Motor neuron (in vitro differentiated cells): ENCODE results near the gene GDPD3. TPM values are rescaled to one million over a fixed set of nuclear protein-coding genes. Genes with fewer than 3 reads are reported as not detected.
A peak's percentile ranks its signal among the peaks of the same experiment; 100 is the strongest.

Experiments
- ATAC-seq, 8 experiments: fragments of 200-7000 bp; cut with Tn5 transposase; replicated peaks in 6 of 8; 2 replicates each; pipeline ENCODE4 v1.8.0; 2021; ENCODE audit warnings: mild to moderate bottlenecking in 8 of 8, moderate library complexity in 8 of 8
- H3K27ac ChIP-seq, 2 donors: fragments of 250-450 bp; sonication (Bioruptor Pico); 2 replicates each; pipeline ENCODE4 v1.9.0; 2021; ENCODE audit warnings: antibody characterized with exemption in 2 of 2, mild to moderate bottlenecking in 2 of 2, moderate library complexity in 1 of 2
- H3K4me1 ChIP-seq, 2 donors: fragments of 250-450 bp; sonication (Bioruptor Pico); replicated peaks in 1 of 2; 2 replicates each; pipeline ENCODE4 v1.6.1; 2021; ENCODE audit warnings: antibody characterized with exemption in 2 of 2, mild to moderate bottlenecking in 2 of 2, moderate library complexity in 1 of 2
- H3K4me3 ChIP-seq, 5 donors: fragments of 250-450 bp; sonication (Bioruptor Pico); 2 replicates each; pipeline ENCODE4 v1.9.0; 2021; ENCODE audit warnings: antibody characterized with exemption in 5 of 5, mild to moderate bottlenecking in 5 of 5, moderate library complexity in 4 of 5
- whole genome bisulfite sequencing, 10 experiments: fragments of 450-650 bp; shearing (Covaris generic); methylation state at CpG; one replicate each; pipeline ENCODE4 v1.0.0; 2022; 5-methylcytosine and 5-hydroxymethylcytosine counted together
- in situ Hi-C, 9 experiments: fragments of 400-800 bp; cut with MboI; loops; one replicate each; pipeline ENCODE4 v1.15.0; 2021; ENCODE audit warnings: low sequenced_read_pairs in 9 of 9, low pct_unique_long_range_greater_than_20kb in 2 of 9; ENCODE audit not compliant: unreplicated experiment in 9 of 9
- total RNA-seq, 8 experiments: library from RNA; unstranded; fragments of 300-600 nt; gene quantifications; 2 replicates each; pipeline versions ENCODE4 v1.2.3 to v1.2.4, GENCODE V29; 2022

The GDPD3 gene
- total RNA-seq, 8 experiments from 2014 or later, result 1.1 to 3.0 (median 2.1) TPM

GRCh38 chr16:30088237-30088831, 25.0 kb downstream of the GDPD3 start:
- in situ Hi-C loops, result loop anchor here in 2 of 9 experiments (25.0 kb wide), 2 partner anchors 324 to 549 kb away; partner anchors contain the start of gene ZNF771 (in 2 of the 2)
- ATAC-seq, result no peak
- H3K4me1 ChIP-seq, result peaks cover 13 to 14% of the 10 kb centered on the region in 2 donors
- 56 to 100% (median 68%) methylated on average over 1 to 7 of the region's 10 CpGs; no CpG with 5 or more reads in 3 of the 10 experiments for WGBS, 10 experiments
- no peak overlapping the region for H3K27ac ChIP-seq
- no peak overlapping the region for H3K4me3 ChIP-seq

GRCh38 chr16:30087181-30087898, 26.0 kb downstream of the GDPD3 start:
- ATAC-seq, result no peak
- 69 to 97% (median 88%) methylated on average over 4 to 7 of the region's 11 CpGs for whole genome bisulfite sequencing, 10 experiments
- H3K4me3 ChIP-seq, result no peak overlapping the region
- peaks cover 7 to 10% of the 10 kb centered on the region in 2 donors for H3K4me1 ChIP-seq
- in situ Hi-C loops, result loop anchor here in 2 of 9 experiments (25.0 kb wide), 2 partner anchors 325 to 550 kb away; partner anchors contain the start of gene ZNF771 (in 2 of the 2)
- no peak overlapping the region for H3K27ac ChIP-seq

- WGBS, 10 experiments, result 80% methylated on average over 1 of the region's 27 CpGs; no CpG with 5 or more reads in 9 of the 10 experiments
- peak in 1 of 8 experiments; percentile 3 for ATAC-seq
- in situ Hi-C loops, result loop anchor here in 2 of 9 experiments (25.0 kb wide), 2 partner anchors 326 to 551 kb away; partner anchors contain the start of gene ZNF771 (in 2 of the 2)
- Histone ChIP-seq H3K27ac (no peak overlapping the region), H3K4me3 (no peak overlapping the region), H3K4me1 (peaks cover 4 to 5% of the 10 kb centered on the region in 2 donors)
Measured at GRCh38 chr16:30086291-30087140, 26.8 kb downstream of the GDPD3 start.

- no peak overlapping the region for H3K27ac ChIP-seq
- no CpG with 5 or more reads among the region's 6 CpGs for whole genome bisulfite sequencing, 10 experiments
- in situ Hi-C loops, result loop anchor here in 2 of 9 experiments (25.0 kb wide), 2 partner anchors 326 to 551 kb away; partner anchors contain the start of gene ZNF771 (in 2 of the 2)
Measured at GRCh38 chr16:30085820-30086219, 27.5 kb downstream of the GDPD3 start.

GRCh38 chr16:30085247-30085646, 28.1 kb downstream of the GDPD3 start:
- H3K4me3 ChIP-seq, result no peak overlapping the region
- no peak for ATAC-seq
- 60 to 100% (median 83%) methylated on average over 1 to 3 of the region's 3 CpGs; no CpG with 5 or more reads in 5 of the 10 experiments for WGBS, 10 experiments
- no peak overlapping the region for H3K27ac ChIP-seq
- in situ Hi-C loops, result loop anchor here in 2 of 9 experiments (25.0 kb wide), 2 partner anchors 327 to 552 kb away; partner anchors contain the start of gene ZNF771 (in 2 of the 2)
- no peaks in the 10 kb centered on the region for H3K4me1 ChIP-seq

More at GRCh38 chr16:30085820-30086219, 27.5 kb downstream of the GDPD3 start:
- peaks cover 0 to under 1% of the 10 kb centered on the region in 2 donors for H3K4me1 ChIP-seq
- no peak overlapping the region for H3K4me3 ChIP-seq
- ATAC-seq, result no peak

- peak in 2 of 8 experiments; percentile 19 to 61 for ATAC-seq
- no peak overlapping the region for H3K27ac ChIP-seq
Measured at GRCh38 chr16:30084816-30085159, 28.5 kb downstream of the GDPD3 start.

GRCh38 chr16:30084096-30084815, 29.1 kb downstream of the GDPD3 start:
- H3K4me3 ChIP-seq, result no peak overlapping the region
- H3K27ac ChIP-seq, result no peak overlapping the region
- in situ Hi-C loops, result loop anchor here in 2 of 9 experiments (25.0 kb wide), 2 partner anchors 328 to 553 kb away; partner anchors contain the start of gene ZNF771 (in 2 of the 2)
- peak in 3 of 8 experiments; percentile 10 to 24 (median 19) for ATAC-seq
- no peaks in the 10 kb centered on the region for H3K4me1 ChIP-seq
- 60 to 100% (median 100%) methylated on average over 1 to 9 of the region's 18 CpGs; no CpG with 5 or more reads in 3 of the 10 experiments for WGBS, 10 experiments

More at GRCh38 chr16:30084816-30085159, 28.5 kb downstream of the GDPD3 start:
- in situ Hi-C loops, result loop anchor here in 2 of 9 experiments (25.0 kb wide), 2 partner anchors 328 to 553 kb away; partner anchors contain the start of gene ZNF771 (in 2 of the 2)
- 0 to 80% (median 50%) methylated on average over 2 of the region's 17 CpGs; no CpG with 5 or more reads in 7 of the 10 experiments for WGBS, 10 experiments
- Histone ChIP-seq H3K4me3 (no peak overlapping the region), H3K4me1 (no peaks in the 10 kb centered on the region)

- Histone ChIP-seq H3K27ac (no peak overlapping the region), H3K4me1 (no peaks in the 10 kb centered on the region), H3K4me3 (no peak overlapping the region)
- in situ Hi-C loops, result loop anchor here in 2 of 9 experiments (25.0 kb wide), 2 partner anchors 329 to 554 kb away; partner anchors contain the start of gene ZNF771 (in 2 of the 2)
- ATAC-seq, result peak in 4 of 8 experiments; percentile 3 to 16 (median 9)
- 87 to 100% (median 93%) methylated on average over 5 to 12 of the region's 24 CpGs; no CpG with 5 or more reads in 5 of the 10 experiments for WGBS, 10 experiments
Measured at GRCh38 chr16:30083216-30084055, 29.9 kb downstream of the GDPD3 start.

GRCh38 chr16:30082545-30083090, 30.7 kb downstream of the GDPD3 start:
- no peaks in the 10 kb centered on the region for H3K4me1 ChIP-seq
- H3K27ac ChIP-seq, result no peak overlapping the region
- no peak overlapping the region for H3K4me3 ChIP-seq
- no peak for ATAC-seq
- 80 to 100% (median 98%) methylated on average over 1 to 5 of the region's 20 CpGs; no CpG with 5 or more reads in 4 of the 10 experiments for WGBS, 10 experiments
- in situ Hi-C loops, result loop anchor here in 2 of 9 experiments (25.0 kb wide), 2 partner anchors 330 to 555 kb away; partner anchors contain the start of gene ZNF771 (in 2 of the 2)

- Histone ChIP-seq H3K4me3 (no peak overlapping the region), H3K4me1 (peaks cover 12 to 13% of the 10 kb centered on the region in 2 donors), H3K27ac (no peak overlapping the region)
- in situ Hi-C loops, result loop anchor here in 2 of 9 experiments (25.0 kb wide), 2 partner anchors 333 to 558 kb away; partner anchors contain the start of gene ZNF771 (in 2 of the 2)
- 72 to 100% (median 97%) methylated on average over 1 to 5 of the region's 7 CpGs; no CpG with 5 or more reads in 4 of the 10 experiments for WGBS, 10 experiments
- no peak for ATAC-seq
Measured at GRCh38 chr16:30079480-30079879, 33.9 kb downstream of the GDPD3 start.
